A204.1 (cell line): ENCODE measurements around the gene TNIK.

Experiments used
- FAIRE-seq: peaks from 2 replicates; lab custom pipeline; 2012; peaks lifted over from hg19 to GRCh38; lab: Jason Lieb, UNC

TNIK gene

DNA sequence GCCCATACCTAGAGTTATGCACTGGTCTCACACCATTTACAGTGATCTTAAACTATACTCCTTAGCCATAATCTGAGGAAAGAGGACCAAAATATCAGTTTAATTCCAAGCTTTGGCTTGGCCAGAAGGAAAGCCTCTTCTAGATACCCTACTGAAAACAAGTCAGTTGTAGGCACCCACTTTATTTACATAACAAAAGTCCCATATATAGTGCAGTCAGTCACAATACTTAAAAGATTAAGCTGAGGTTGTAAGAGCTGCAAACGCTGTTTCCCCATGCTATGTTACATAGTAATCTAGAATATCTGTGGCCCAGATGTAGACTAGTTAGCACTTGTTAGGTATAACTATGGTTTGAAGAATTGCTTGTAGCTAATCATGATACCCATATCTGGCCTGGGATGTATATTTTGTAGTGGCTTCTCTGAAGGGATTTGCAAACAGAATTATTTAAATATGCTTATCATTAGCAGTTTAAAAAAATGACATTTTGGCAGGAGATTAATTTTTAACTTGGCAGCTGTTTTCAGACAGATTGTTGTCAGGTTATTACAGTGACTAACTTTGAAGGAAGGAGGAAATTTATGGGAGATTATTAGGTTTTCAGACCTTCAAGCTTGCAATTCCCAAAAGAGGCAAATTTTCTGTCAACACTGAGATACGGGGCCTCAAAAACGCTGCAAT, 273.2 kb downstream of the TNIK start:
- FAIRE-seq, result no peak

- FAIRE-seq, result no peak
Observed at GRCh38 chr3:171186383-171186782, 273.8 kb downstream of the TNIK start.

- no peak for FAIRE-seq
Observed at GRCh38 chr3:171185959-171186358, 274.2 kb downstream of the TNIK start.

DNA sequence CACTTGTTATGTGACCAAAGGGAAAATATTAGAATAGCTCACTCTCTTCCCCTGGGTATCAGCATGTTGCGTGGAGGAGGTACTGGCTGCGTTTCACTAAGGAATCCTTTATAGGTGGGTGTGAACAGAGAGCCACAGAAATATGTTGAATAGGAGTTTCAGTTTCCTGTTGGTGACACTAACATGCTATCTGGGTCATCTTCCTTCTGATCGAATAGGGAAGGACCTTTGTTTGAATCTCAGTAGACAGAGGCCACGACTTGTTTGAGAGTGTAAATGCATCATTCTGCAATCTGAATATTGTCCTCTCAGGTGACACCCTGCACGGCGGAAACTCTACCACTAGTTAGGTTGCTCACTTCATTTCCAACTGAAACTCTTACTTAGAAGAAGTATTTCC, 275.8 kb downstream of the TNIK start:
- FAIRE-seq, result no peak

DNA sequence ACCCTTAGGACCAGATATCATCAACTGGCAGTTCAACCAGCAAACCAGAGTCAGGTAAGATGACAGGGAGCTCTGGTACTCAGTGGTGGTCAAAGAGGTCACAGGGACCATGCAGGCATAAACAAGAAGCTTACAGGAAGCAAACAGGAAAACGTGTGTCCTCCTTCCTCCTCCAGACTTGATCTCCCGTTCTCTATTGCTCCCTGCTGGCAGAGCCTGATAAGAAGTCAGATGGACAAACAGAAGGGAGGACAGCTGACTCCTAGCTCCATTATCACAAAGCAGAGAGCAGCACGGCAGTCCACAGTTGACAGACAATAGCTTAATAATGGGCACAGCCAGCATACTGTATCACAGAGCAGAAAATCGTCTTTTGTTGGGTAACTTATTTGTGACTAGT, 277.2 kb downstream of the TNIK start:
- no peak for FAIRE-seq

GRCh38 chr3:171181907-171182690, 278.1 kb downstream of the TNIK start:
- FAIRE-seq, result no peak

DNA sequence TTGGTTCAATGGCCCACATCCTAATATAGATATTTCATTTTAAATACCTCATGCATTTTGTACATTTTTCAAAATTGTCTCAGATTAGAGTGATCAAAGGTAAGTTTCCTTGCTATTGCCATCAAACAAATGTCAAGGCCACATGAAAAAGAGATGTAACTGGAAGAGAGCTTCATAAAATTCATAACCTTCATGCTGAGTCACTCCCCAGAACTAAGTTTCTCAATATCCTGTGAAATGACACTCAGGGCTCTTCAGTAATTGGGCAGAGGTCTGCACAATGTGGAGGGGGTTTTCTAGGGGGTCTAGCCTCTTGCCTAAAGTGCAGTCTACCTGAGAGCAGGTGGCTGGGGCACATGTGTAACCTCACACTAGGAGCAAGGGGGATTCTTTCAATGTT, 281.5 kb downstream of the TNIK start:
- no peak for FAIRE-seq

DNA sequence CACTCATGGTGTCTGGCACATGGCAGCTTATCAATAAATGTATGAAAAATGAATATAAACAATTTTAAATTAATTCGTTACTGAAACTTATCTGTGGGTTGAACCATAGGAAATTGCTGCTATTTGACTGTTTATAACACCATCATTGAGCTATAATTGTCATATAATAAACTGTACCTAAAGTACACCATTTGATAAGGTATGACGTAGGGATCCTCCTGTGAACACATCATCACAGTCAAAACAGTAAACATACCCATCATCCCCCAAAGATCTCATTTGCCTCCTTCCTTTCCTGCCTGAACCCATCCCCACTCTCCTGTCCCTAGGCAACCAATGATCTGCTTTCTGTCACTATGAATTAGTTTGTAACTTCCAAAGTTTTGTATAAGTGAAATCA, 282.7 kb downstream of the TNIK start:
- no peak for FAIRE-seq

DNA sequence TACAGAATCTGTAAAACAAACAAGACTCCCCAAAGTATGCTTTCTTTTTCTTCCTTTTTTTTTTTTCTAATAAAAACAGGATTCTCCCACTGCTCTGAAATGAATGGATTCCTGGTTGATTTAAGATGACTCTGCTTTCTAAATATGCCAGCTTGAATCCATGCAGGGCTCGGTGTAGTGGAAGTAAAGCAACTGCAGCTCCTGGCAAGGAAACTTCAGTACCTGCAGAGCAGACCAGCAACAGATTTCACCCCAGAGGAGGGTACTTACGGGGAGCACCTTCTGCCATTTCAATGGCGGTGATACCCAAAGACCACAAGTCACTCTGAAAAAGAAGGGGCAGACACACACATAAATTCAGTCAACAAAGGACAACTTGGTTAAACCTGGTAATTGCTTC, 283.1 kb downstream of the TNIK start:
- no peak for FAIRE-seq

DNA sequence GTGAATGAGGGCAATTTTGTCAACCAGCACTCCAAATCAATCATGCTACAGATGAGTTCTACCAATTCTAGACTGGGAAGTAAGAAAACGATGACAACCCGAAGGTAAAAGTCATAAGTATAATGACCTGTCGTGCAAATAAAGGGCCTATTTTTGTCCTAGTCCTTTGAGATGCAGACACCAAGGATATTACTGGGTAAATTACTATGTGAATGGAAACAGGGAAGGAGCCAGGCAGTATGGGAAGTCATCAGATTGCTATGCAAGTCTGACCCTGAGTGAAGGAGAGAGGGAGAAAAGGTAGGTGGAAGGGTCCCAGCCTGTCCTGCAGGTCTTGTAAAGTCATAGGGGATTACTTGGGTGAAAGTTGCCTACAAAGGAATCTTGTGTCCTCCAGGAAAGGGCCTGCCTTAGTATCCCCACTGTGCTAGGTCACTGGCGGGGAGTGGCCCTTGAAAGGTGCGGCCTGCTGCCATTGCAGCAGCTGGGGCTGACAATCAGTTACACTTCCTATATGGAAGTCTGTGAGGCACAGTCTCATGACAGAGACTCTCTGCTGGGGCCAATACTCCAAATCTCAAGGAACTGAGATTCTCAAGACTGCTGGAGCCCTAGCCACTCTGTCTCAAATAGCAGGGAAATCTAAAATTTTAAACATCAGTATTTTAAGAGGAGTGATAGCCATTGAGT, 283.8 kb downstream of the TNIK start:
- FAIRE-seq, result no peak

DNA sequence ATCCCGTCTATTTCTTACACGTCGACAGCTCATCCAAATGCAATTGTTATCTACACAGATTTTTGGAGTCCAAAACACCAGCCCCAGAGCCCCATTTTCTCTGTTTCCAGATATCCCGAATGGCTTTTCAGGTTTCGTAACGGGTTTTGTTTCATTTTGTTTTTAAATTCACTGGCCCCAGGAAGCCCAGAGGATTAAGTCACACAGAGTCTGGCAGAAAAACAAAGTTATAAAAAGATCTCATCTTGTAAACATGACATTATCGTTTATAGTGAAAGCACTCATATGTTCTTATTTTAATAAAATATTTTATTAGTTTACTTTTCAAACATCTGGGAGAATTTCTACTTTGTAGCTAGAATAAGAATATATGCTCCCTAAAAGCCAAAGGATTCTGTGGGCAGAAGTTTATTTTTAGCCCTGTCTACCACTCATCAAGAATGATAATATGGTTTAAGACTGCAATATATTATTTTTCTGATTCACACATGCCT, 284.4 kb downstream of the TNIK start:
- FAIRE-seq, result no peak

DNA sequence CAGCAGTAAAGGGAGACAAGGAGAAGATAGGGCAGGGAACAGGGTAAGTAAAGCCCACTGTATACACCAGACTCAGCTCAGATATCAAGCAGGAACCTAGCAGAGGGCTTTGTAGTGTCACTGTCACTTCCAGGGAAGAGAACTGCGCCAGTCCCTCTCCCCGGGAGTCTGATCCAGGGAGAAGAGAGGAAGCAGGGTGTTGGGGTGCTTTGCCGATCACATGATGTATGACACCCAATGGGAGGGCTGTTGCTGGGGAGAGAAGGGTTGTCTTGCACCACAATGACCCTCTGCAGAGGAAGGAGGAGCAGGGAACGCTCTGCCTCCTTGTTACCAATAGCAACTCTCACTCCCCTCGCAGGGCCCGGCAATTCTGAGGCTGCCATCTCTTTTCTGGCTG, 286.5 kb downstream of the TNIK start:
- no peak for FAIRE-seq

DNA sequence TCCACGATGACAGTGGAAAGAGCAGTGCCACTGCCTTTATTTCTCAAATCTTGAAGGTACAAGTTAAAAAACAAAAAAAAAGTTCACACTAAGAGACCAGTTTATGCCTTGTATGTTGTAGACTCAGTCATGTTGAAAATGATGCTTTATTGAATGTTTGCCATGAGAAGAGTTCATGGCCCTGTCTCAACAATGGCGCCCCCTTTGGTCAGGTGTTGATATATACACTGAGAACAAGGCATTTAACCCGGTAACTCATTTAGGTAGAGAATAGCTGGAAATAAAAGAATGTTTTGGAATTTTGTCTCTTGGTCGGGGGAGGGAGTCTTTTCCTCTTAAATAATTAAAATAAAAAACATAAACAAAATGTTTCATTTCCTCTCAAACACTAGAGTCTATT, 288.1 kb downstream of the TNIK start:
- FAIRE-seq, result no peak

DNA sequence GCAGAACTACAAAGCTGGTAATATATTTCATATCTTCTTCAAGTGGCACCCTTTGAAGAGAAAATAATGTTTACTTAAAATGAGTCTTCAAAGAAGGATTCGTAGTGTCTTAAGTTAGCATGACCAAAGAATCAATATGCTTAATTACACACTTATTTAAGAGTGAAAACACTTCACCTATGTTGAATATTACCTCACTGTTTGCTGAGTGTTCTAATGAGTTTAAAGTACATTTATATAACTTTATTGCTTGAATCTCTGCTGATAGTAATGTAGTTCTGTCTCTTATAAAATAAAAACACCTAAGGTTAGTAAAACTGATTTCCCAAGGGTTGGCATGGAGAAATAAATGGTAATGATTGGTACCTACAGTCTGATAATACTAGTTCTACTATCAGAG, 290.3 kb downstream of the TNIK start:
- no peak for FAIRE-seq

- FAIRE-seq, result no peak
Observed at GRCh38 chr3:171169443-171169842, 290.8 kb downstream of the TNIK start.

- FAIRE-seq, result no peak
Observed at GRCh38 chr3:171168551-171168950, 291.7 kb downstream of the TNIK start.

DNA sequence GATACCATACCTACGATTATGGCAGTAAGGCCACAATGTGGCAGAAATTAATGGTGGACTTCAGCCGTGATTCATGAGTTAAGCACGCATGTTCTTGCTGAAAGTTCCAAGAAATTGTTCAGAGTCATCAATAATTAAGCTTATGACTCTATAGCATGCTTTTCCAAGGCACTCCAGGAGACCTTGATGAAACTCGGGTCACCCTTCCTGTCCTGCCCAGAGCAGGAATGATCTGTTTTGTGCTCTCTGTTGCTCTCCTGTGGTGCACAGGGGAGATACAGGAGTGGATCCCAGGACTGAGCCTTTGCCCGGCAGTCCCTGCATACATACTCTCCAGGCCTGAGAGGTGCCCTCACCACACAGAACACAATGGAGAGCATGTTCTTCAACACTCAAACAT, 292.1 kb downstream of the TNIK start:
- no peak for FAIRE-seq

DNA sequence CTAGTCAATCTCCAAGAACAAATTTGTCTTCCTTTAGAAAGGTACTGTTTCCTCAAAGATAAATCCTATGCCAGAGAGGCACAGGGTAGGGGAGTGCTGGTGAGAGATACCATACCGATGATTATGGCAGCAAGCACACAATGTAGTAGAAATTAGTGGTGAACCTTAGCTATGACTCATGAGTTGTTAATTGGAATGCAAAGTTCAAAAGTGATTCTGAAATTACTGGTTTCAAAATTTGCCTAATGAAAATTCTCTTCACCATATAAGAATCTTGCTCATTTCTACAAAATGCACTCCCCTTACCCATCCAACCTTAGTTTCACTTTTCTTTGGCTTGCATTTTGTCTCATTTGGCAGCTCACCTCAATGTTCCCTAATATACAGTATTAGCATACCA, 294.2 kb downstream of the TNIK start:
- no peak for FAIRE-seq

GRCh38 chr3:171165499-171165921, 294.7 kb downstream of the TNIK start:
- FAIRE-seq, result no peak

DNA sequence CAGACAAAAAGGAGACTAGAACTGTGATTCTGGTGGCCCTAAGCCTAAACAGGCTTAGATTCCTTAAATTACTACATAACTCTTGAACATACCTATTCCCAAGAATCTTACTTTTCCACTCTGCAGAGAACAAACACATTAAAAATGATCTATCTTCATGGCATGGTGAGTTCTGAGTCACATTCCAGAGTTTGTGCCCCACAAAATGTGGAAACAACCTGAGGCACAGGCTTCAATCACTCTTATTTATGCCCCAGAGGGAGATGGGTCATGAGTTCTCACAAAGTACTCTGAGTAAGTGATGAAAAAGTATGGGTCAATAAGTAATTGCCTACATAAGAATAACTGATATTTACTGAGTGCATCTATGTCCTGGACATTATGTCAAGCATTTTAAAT, 296.1 kb downstream of the TNIK start:
- FAIRE-seq, result no peak

DNA sequence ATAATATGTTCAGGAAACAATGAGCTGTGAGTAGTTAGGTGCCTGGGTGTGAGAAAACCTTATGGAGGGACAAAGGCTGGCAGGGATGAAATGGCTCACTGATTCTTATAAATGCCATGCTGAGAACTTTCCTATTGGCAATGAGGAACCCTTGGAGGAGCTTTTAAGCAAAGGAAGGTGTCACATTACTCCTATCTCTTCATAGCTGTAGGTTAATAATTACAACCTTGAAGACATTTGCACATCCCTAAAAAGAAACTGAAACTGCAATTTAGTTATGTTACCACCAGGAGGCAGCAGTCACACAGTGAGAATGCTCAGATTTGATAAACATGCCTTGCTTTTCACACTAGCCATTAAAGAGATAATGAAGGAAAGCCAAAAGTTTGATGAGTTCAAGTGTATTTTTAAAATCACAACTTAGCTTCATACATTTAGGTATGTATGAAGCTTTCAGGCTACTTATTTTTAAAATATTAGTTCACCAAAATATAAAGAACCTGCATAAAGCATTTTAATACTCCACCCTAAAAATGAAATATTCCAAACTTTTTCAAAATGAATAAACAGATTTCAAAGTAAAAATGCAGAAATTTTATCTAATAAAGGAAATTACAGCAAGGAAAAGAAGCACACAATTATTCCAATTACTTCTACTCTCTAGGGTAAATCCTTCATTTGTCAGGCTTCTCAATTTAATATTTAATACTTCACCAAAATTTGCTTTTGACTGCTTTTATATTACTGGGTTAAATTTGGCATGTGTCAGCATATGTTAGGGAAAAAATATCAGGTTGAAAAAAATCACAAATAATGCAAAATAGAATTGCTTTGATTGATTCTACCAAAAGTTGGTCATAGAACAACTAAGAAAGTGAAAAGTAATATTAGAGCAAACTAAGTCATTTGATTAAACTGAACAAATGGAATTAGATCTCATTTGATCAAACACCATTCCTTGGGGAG, 296.8 kb downstream of the TNIK start:
- FAIRE-seq, result no peak

GRCh38 chr3:171160325-171160724, 299.9 kb downstream of the TNIK start:
- FAIRE-seq, result no peak
